ENCODE data around the gene SDR9C7. TPM values are rescaled to one million over a fixed set of nuclear protein-coding genes. Genes with fewer than 3 reads are reported as not detected.

The SDR9C7 gene
- total and polyA plus RNA-seq, 2 of the 8 experiments (the other 6 are each of a cell fraction or from before 2014, with no cell fraction given): 0.11 TPM; not detected in 1

GRCh38 chr12:56916296-56916995, 17.8 kb downstream of the SDR9C7 start:
- H3K4me2 ChIP-seq (ENCODE audit: insufficient read depth in 1 of 2, low read depth in 2 of 2, low read length in 2 of 2): no peak overlapping the region
- H3K36me3 ChIP-seq (ENCODE audit: control insufficient read depth in 2 of 4, insufficient read depth in 4 of 4, low read length in 3 of 4): no peaks in the 10 kb centered on the region
- no peaks in the 10 kb centered on the region for H3K79me1 ChIP-seq (ENCODE audit: low read depth, low read length)
- no peaks in the 10 kb centered on the region for H3K79me2 ChIP-seq (ENCODE audit: control insufficient read depth in 1 of 2, insufficient read depth in 2 of 2, low read length in 2 of 2)
- POLR2A ChIA-PET (ENCODE audit: partially characterized antibody): interaction anchor here (0.6 kb wide), 1 partner anchor 98 kb away, joined by 3 read pairs; no protein-coding TSS in a partner anchor
- no peak overlapping the region for H4K5ac ChIP-seq (ENCODE audit: insufficient read length, low read depth, low read length)
- H2AFZ ChIP-seq (ENCODE audit: low read length): no peak overlapping the region
- no peaks in the 10 kb centered on the region for H4K20me1 ChIP-seq (replicated peaks in 1 of 2; ENCODE audit: control insufficient read depth in 1 of 2, insufficient read depth in 2 of 2, low read length in 2 of 2)
- H3K4me1 ChIP-seq (replicated peaks in 1 of 4; ENCODE audit: control insufficient read depth in 3 of 4, insufficient read depth in 4 of 4, low read length in 3 of 4): no peaks in the 10 kb centered on the region
- H3K56ac ChIP-seq (replicated peaks; ENCODE audit: insufficient read length, low read depth, low read length): no peak overlapping the region
- no peak overlapping the region for H3K4me3 ChIP-seq (ENCODE audit: extremely low read depth in 1 of 4, insufficient read depth in 2 of 4, low read depth in 3 of 4, low read length in 4 of 4)
- no peaks in the 10 kb centered on the region for H3K23me2 ChIP-seq (ENCODE audit: low read depth, low read length)
- FAIRE-seq: no peak
- H3K14ac ChIP-seq (ENCODE audit: insufficient read length): no peak overlapping the region
- no peak overlapping the region for H2BK15ac ChIP-seq (ENCODE audit: low read length)
- no peak overlapping the region for H3K18ac ChIP-seq (ENCODE audit: extremely low read depth, low read length)
- WGBS, 2 experiments (ENCODE audit: extremely low coverage in 1 of 2, insufficient coverage in 1 of 2, insufficient read length in 1 of 2, insufficient replicate concordance in 2 of 2, low coverage in 1 of 2, low lambda C conversion rate in 2 of 2, missing lambda C conversion rate in 1 of 2): 81% methylated on average over 4 of the region's 4 CpGs; no CpG with 5 or more reads in 1 of the 2 experiments
- no peak overlapping the region for H2BK5ac ChIP-seq (ENCODE audit: low read depth, low read length)
- no peak overlapping the region for H2BK120ac ChIP-seq (replicated peaks; ENCODE audit: low read depth, low read length)
- no peak overlapping the region for H4K91ac ChIP-seq (replicated peaks; ENCODE audit: insufficient read length, low read length)
- no peak for DNase-seq (ENCODE audit: low read depth in 1 of 2, low spot score in 2 of 2)
- H2BK20ac ChIP-seq (ENCODE audit: low read length): no peak overlapping the region
- H2BK12ac ChIP-seq (ENCODE audit: low read depth, low read length): no peak overlapping the region
- no peak overlapping the region for H2AK5ac ChIP-seq (ENCODE audit: low read depth, low read length)
- H4K8ac ChIP-seq (ENCODE audit: extremely low read depth, insufficient read depth, low read length): no peak overlapping the region
- CTCF ChIA-PET (ENCODE audit: partially characterized antibody): interaction anchor here (1.3 to 1.7 kb wide), 2 partner anchors 27 to 71 kb away, joined by 3 to 5 read pairs; no protein-coding TSS in a partner anchor
- no peak overlapping the region for H3K9ac ChIP-seq (replicated peaks in 1 of 4; ENCODE audit: extremely low read depth in 1 of 4, low read depth in 3 of 4, low read length in 3 of 4)
- H3K27ac ChIP-seq (ENCODE audit: low read depth, low read length): no peak overlapping the region
- no peak overlapping the region for H3K4ac ChIP-seq (replicated peaks; ENCODE audit: insufficient read length, low read depth, low read length)
- H3K9me3 ChIP-seq (ENCODE audit: insufficient read depth in 2 of 2, low read depth in 1 of 2, low read length in 1 of 2): peaks cover 0 to 2% of the 10 kb centered on the region in 2 experiments; a peak in 1 of 4 replicates
- no peaks in the 10 kb centered on the region for H3K27me3 ChIP-seq (replicated peaks in 1 of 4; ENCODE audit: control insufficient read depth in 3 of 4, extremely low read depth in 1 of 4, insufficient read depth in 3 of 4, low read length in 3 of 4)
- H3K23ac ChIP-seq (ENCODE audit: insufficient read length): no peak overlapping the region
- TF ChIP-seq TEAD4 (IDR thresholded peaks at IDR 0.05; ENCODE audit: low read depth, low read length): no peak
- TF ChIP-seq HDAC6 (IDR thresholded peaks at IDR 0.05; ENCODE audit: low read depth, low read length): no peak
- TF ChIP-seq HDAC2 (IDR thresholded peaks at IDR 0.05; ENCODE audit: borderline replicate concordance in 1 of 2, low read depth in 2 of 2, low read length in 2 of 2): no peak
- TF ChIP-seq SP4 (IDR thresholded peaks at IDR 0.05; ENCODE audit: low read length): no peak
- no peak for TF ChIP-seq GTF2F1 (IDR thresholded peaks at IDR 0.05; ENCODE audit: borderline replicate concordance, low read depth, low read length)
- TF ChIP-seq KDM5A (IDR thresholded peaks at IDR 0.05; ENCODE audit: low read length): no peak
- TF ChIP-seq, protein P1, sequence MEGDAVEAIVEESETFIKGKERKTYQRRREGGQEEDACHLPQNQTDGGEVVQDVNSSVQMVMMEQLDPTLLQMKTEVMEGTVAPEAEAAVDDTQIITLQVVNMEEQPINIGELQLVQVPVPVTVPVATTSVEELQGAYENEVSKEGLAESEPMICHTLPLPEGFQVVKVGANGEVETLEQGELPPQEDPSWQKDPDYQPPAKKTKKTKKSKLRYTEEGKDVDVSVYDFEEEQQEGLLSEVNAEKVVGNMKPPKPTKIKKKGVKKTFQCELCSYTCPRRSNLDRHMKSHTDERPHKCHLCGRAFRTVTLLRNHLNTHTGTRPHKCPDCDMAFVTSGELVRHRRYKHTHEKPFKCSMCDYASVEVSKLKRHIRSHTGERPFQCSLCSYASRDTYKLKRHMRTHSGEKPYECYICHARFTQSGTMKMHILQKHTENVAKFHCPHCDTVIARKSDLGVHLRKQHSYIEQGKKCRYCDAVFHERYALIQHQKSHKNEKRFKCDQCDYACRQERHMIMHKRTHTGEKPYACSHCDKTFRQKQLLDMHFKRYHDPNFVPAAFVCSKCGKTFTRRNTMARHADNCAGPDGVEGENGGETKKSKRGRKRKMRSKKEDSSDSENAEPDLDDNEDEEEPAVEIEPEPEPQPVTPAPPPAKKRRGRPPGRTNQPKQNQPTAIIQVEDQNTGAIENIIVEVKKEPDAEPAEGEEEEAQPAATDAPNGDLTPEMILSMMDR (IDR thresholded peaks at IDR 0.05; ENCODE audit: control extremely low read depth in 1 of 3, insufficient read depth in 1 of 3, low read depth in 1 of 3, low read length in 3 of 3): no peak
- no peak for TF ChIP-seq CBX8 (IDR thresholded peaks at IDR 0.05; ENCODE audit: borderline replicate concordance, low read depth, low read length)
- no peak for TF ChIP-seq PHF8 (conservative IDR thresholded peaks at IDR 0.05; ENCODE audit: low read depth, low read length)
- TF ChIP-seq JUND (IDR thresholded peaks at IDR 0.05; ENCODE audit: low read length): no peak
- no peak for TF ChIP-seq BACH1 (IDR thresholded peaks at IDR 0.05; ENCODE audit: low read length)

All from H1 (cell line).